ENCODE results near the gene MED27.

- TF ChIP-seq CTCF (conservative IDR thresholded peaks at IDR 0.05; ENCODE audit: low read depth, low read length) (no peak), EZH2phosphoT487 (IDR thresholded peaks at IDR 0.05; ENCODE audit: borderline replicate concordance, low read length) (no peak)
Measured at GRCh38 chr9:131965841-131966240, 113.8 kb downstream of the MED27 start.
